Measurements from ENCODE around the gene DOCK6.

Gene DOCK6

GRCh38 chr19:11261971-11262839, at the start of gene DOCK6:
TSS of gene DOCK6 (minus strand) at chr19:11262524. CDS start at chr19:11262440, 84 bp downstream.
- DNase-seq: no peak

- DNase-seq: no peak
Observed at GRCh38 chr19:11306337-11306736, 44.0 kb upstream of the DOCK6 start.

GRCh38 chr19:11304936-11305335, 42.6 kb upstream of the DOCK6 start:
- no peak for DNase-seq

- no peak for DNase-seq
Observed at GRCh38 chr19:11300811-11301120, 38.4 kb upstream of the DOCK6 start.

- no peak for DNase-seq
Observed at GRCh38 chr19:11299946-11300810, 37.9 kb upstream of the DOCK6 start.

- DNase-seq: no peak
Observed at GRCh38 chr19:11296264-11296663, 33.9 kb upstream of the DOCK6 start.

- no peak for DNase-seq
Observed at GRCh38 chr19:11295665-11296245, 33.4 kb upstream of the DOCK6 start, which contains the start of gene TSPAN16. TSS of gene TSPAN16 (plus strand) at chr19:11296160. CDS start at chr19:11296298, 138 bp downstream.

GRCh38 chr19:11295180-11295579, 32.9 kb upstream of the DOCK6 start:
- no peak for DNase-seq

GRCh38 chr19:11293433-11294389, 31.4 kb upstream of the DOCK6 start:
- peak; percentile 90 for DNase-seq

- DNase-seq: no peak
Observed at GRCh38 chr19:11291991-11292390, 29.7 kb upstream of the DOCK6 start.

- no peak for DNase-seq
Observed at GRCh38 chr19:11291415-11291814, 29.1 kb upstream of the DOCK6 start.

GRCh38 chr19:11290256-11290655, 27.9 kb upstream of the DOCK6 start:
- DNase-seq: no peak

GRCh38 chr19:11288349-11288748, 26.0 kb upstream of the DOCK6 start:
- DNase-seq: no peak

GRCh38 chr19:11286312-11286974, 24.1 kb upstream of the DOCK6 start:
- no peak for DNase-seq

- no peak for DNase-seq
Observed at GRCh38 chr19:11284515-11284914, 22.2 kb upstream of the DOCK6 start.

- DNase-seq: no peak
Observed at GRCh38 chr19:11281356-11282049, 19.2 kb upstream of the DOCK6 start.

- DNase-seq: peak; percentile 83
Observed at GRCh38 chr19:11279505-11280236, 17.3 kb upstream of the DOCK6 start.

- DNase-seq: no peak
Observed at GRCh38 chr19:11278670-11279069, 16.3 kb upstream of the DOCK6 start.

- no peak for DNase-seq
Observed at GRCh38 chr19:11274533-11275086, 12.3 kb upstream of the DOCK6 start.

GRCh38 chr19:11273989-11274388, 11.7 kb upstream of the DOCK6 start:
- no peak for DNase-seq
